NOMO-1 treated with dmso at 0.1 percent for 144 hours (cell line): Measurements from ENCODE around the gene NAV2.

Source experiments
- DNase-seq: peaks from one replicate; lab custom pipeline; 2025; ENCODE audit not compliant: unreplicated experiment; lab: John Stamatoyannopoulos, UW

The NAV2 gene

DNA sequence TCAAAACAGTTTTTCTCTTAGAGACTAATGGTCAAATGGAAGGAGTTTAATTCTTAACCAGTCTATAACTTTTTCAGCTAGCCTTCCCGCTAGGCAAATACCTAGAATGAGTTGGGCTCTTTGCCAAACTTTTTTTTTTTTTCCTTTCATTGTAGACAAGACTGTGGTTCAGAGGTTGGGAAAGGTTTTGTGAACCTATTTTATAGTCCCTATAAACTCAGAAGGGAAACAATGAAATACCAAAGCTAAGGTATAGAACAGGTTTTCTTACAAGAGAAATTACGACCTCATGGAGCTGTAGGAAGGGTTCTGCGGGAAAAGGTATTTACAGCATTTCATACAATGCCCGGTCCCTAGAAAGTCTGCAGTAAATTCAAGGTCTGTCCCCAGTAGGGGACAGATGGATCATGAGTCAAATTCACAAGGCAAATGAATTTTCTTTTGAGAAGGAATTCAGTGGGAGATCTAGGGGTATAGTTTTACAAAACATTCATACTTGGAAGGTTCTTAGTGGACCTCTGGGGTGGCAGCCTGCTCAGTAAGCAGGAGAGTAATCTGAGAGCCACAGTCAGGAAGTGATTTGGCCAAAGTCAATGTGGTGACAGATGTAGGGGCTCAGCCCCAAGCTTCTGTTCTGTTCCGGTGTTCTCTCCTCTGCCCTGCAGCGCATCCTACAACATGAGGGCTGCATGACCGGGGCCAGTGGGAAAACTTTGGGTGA, 300.9 kb downstream of the NAV2 start:
- DNase-seq: no peak

DNA sequence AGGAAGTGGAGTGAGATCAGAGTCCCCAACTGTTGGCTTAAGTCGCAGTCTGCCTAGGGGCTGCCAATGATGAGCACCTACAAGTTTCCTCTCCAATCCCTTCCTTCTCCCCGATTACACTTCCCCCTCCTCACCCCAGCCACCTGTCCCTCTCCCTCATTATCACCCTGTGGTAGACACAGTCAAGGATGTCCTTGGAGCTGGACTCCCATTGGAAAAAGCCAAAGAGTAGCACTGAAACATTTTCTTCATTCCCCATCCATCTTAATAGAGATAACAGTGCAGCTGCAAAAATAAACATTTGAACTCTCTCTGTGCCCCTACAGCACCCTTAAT, 301.4 kb downstream of the NAV2 start:
- DNase-seq: no peak

DNA sequence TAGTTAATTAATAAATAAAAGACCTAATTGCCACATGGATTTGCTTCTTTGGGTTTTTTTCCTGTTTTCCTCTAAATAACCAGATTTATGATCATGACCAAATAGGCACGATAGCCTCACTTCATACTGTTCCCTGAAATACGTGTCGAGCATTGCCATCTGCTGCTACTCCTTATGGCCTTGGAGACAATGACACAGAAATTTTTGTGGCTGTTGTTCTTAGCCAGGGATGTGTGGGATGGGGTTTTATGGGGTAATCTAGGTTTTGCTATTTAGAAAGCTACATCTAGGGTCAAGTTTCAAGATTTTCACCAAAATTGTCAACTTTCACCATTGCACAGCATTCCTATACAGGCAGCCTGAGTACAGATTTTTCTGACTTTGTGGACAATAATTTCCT, 302.5 kb downstream of the NAV2 start:
- DNase-seq: no peak

DNA sequence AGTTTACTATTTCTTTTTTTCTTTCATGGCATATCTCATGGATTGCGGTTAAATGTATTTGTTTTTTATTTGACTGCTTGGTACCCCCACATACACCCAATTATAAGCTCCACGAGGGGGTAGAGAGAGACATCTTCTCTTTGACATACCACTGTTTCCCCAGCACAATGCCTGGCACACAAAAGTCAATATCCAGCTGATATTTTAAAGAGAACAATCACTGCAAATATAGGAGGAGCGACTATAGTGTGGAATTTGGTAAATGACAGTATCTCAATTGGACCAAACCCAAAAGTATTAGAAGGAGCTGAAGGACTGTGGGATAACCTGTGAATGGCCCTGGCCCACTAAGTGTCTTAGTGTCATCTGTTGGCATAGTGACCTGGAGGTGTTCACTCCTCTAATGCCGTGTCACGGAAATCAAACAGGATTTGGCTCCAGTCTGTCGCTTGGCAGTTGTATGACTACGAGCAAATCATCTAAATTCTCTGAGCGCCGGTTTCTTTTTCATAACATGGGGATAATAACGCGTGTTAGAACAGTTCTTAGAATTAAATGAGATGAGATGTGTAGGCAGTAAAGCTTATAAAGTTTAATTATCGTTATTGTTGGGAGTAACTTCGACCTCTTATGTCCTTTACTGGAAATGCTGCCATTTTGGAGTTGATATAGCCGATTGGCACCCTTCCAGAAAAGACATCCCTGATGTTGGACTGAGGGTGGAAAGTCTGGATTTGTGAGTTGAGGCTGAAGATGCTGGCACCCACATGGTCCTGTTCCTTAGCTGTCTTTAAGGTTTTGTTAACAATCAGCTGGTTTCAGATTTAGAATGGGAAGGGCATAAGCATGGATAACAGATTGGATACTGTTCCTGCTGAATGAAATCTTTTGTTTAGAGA, 303.1 kb downstream of the NAV2 start:
- no peak for DNase-seq

DNA sequence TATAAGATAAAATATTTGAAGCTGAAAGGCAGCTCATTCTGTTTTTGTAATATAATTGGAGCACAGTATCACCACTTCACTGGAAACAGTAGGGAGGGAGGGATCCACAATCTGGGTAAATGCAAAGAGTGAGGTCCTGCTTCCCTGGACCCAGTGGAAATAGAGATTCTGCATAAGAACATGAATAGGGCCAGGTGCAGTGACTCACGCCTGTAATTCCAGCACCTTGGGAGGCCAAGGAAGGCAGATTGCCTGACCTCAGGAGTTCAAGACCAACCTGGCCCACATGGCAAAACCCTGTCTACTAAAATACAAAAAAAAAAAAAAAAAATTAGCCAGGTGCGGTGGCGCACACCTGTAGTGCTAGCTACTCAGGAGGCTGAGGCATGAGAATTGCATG, 303.9 kb downstream of the NAV2 start:
- DNase-seq: no peak

DNA sequence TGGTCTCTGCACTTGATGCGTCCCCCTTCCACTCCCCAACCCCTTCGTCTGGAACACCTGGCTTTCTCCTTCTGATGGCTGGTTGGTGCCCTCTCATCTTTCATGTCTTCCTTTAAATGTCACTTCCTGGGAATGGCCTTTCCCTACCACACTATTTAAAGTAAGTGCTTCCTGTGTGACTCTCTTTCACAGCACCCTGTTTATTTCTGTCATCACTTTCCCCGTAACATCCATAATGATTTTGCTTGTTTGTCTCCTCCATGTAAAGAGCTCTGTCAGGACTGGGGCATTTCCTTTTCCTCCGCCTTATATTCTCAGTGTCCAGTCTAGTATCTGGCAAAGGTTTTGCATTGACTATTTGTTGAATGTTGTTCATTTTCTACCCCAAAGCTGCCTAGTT, 304.7 kb downstream of the NAV2 start:
- no peak for DNase-seq

DNA sequence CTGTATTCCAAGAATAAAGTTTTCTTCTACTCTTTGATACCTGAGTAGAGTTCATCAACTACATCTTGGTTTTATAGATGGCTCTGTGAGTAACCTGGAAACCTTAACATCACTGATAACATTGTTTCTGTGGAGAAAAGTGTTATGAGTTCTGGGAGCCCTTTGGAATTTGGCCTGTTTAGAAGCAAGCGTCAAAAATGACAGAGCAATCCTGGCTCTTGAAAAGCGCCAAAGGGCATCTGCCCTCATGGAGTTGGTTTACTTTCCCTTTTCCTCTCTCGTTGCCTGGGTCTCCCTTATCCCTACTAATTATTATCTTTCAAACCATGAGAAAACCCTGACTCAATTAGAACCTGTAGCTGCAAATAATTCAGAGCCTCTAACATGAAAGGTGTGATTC, 307.6 kb downstream of the NAV2 start:
- DNase-seq: no peak

DNA sequence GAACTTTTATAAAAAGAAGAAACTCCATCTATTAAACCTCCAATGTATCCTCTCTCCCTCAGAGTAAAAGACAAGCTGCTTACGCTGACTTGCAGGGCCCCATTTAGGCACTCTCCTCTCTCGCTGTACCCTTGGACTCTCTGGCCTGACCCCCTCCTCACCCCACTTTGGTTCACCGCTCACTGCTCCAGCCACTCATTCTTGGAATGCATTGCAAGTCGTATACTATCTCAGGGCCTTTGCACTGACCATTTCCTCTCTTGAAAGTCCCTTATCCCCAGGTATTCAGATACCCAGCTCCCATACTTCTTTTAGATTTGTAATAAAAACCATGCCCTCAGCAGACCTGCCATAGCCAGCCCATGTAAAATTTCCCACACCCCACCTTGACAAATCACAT, 308.1 kb downstream of the NAV2 start:
- no peak for DNase-seq

DNA sequence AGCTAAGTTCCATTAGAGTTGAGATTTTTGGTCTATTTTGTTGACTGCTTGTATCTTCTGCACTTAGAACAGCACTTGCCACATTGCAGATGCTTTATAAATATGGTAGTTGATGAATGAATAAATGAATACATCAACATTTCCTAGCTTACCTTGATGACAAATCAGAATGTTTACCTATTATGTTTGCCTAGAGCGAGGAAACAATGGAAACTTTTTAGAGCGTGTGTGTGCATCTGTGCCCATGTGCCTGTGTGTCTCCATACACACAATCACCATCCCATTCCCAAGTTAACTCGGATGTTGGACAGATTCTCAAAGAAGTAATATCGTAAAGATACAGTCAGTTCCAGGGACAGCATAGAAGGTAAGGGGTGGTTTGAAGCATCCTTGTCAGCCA, 308.6 kb downstream of the NAV2 start:
- DNase-seq: no peak

DNA sequence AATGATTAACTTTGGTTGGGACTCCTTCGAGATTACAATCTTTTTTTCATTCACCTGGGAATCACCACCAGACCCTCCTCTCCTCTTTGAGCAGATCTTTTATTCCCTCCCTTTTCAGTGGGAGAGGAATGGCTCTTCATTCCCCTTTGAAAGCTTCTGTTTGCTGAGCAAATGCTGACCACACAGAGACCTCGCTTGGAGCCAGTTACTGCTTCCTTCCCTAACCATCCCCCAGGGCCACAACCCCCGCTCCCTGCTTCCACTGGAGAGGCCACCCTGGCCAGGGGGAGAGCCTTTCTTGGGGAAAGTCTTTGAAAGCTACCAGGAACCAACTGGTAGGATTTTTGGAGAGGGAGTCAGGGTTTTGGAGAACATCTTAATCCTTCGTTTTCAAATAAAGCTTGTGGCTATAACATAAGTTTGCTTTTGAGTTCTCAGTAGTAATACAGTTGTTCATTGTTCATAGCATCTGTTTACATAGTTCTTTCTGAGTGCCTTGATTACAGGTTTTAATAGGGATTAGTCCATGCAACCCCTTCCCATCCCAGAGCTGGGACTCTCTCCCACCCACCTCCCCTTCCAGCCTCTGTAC, 309.2 kb downstream of the NAV2 start:
- DNase-seq: no peak

DNA sequence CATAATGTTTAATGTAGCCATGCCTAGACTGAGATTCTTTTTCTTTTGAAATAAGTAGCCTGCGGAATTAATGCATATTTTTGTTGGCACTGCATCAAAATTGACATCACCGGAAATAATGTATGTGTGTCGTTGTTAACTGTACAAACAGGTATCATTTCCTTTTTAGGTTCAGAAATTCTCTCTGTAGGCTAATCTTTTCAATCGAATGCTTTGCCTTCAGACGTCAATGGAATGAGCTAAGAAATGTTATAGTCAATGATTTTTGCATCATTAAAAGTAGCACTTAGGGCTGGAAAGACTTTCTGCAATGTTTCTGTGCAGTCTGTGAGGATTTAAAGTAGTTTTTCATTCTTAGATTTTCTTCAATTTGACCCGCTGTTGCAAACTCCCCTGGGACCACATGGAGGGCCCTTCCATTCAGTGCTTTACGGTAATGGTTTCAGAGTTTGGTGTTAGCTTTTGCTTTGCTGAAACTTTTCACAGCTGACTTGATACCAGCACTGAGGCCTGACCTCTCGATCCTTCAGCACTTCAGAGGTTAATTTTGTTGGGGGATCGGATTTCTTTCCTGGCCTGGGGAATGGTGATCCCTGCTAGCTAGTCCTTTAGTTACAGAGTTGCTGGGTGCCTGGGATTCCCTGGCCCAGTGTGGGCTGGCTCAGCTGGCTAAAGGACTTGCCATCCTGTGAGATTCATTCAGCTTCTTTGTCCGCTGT, 309.9 kb downstream of the NAV2 start:
- no peak for DNase-seq

DNA sequence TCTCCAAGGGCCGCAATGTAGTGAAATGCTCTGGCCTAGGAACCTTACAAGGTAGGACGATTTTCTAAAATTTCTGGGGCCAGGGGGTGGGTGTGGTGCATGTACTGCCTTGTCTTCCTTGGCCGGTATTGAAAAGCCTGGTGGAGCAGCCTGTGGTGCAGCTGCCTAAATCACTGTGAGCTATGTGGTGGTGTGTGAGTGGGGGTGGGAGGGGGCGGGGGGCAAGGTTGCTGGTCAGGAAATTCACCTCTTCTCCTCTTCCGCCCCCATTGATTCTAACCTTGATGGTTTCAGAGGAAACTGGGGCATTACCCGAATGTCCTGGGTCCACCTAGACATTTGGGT, 310.4 kb downstream of the NAV2 start:
- no peak for DNase-seq

DNA sequence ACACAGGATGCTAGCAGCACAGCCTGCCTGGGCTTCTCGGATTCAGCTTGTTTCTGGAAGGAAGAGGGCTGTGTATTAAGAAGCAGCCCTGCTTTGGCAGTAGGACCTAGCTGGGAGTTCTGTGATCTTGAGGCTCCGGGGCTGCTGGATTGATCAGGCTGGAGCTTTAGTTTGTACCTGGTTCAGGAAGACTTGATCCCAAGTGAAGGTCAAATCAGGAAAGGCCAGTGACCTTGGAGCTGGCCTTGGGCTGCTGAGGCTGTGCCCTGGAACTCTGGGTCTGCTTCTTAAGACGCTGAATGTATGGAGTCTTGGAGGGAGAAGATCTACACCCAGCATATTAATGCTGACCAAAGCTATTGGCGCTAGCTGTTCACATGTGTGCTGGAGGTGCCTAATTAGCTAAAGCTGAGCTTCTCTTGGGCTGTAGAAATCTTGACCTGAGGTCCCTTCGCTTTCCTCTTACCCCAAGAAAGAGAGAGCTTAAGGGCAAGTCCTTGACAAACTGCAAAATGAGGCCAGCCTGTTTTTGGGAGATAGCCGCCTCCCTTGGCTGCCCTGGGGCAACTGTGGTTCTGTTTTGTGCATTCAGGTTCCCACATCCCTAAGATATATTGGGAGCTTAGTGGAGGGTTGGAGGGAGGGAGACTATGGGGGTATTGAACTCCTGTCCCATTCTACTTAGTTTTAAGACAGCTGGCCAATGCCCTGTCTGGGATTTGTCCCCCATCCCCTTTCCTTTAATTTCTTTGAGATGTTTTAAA, 311.7 kb downstream of the NAV2 start:
- no peak for DNase-seq

DNA sequence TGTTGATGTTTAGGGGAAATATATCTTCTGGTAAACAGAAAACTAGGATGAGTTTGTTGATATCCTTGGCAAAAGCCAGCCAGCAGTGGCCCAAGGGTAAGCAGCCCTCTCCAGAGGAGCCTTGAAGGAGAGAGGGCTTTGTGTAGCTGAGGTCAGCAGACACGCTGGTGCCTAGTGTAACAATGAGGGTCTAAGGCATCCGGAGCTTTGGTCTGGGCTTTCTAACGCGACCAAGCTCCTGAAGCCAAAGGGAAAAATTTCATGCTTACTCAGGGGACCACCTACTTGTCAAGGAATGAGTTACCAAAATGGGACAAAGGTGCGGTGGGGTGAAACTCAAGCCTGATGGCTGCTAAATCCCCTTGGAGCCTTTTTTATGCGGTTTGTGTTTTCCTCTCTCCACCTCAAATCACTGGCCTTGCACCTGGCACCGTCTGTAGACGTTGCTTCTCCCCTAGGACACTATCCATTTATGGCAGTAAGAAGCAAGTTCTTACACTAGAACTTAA, 312.7 kb downstream of the NAV2 start:
- no peak for DNase-seq

DNA sequence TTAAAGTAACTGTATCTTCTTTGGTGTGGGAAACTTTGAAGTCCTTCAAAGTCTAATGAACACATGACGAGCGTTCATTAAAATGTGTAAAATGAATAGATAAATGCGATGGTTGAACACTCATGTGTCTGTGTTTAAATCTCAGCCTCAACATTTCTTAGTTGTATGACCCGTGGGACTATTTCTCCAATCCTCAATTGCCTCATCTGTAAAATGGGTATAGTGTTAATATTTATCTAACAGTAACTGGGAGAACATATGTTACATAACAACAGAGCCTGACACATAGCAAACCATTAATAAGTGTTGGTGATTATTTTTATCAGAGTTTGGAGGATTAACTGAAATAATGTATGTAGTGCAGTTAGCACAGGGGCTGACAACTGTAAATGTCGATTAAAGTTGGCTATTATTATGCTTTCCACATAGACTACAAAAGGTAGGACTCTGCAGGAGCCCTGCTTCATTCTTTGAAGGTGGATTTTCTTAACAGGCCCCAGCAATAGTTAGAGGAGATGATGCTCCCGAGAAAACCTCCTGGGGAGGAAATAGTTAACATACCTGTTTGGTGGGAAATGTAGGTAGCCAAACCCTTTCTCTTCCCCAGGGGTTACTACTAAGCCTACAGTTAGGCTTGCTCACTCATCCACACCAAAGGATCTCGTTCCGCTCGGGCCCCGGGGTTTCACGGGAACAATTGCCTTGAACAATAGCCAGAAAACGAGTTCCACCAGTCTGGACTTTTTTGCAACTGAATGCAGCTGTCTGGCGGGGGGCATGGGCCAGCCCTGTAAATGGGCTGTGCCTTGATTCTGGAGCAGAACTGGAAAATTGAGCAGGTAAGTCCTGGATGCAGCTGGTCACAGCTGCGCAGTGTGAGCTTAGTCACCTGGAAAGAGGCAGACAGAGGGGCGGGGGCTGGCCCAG, 314.3 kb downstream of the NAV2 start:
- DNase-seq: no peak

DNA sequence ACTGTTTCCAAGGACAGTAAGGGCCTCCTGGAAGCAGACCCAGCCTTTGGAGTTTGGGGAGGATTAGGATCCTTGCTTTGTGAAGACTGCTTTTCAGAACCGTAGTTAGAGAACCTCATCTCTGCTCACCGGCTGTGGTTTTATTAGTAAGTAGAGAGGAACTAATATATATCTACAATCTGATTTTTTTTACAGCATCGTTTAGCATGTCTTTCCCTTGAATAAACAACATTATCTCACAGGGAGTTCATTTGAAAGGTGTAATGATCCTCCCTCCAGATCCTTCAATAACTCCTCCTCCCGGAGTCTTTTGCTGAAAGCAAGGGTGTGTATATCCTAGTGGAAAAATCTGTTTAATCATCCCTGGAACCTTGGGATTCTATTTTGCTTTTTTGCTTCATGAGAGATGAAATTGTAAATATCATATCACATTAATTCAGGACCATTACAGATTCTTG, 314.9 kb downstream of the NAV2 start:
- DNase-seq: no peak

DNA sequence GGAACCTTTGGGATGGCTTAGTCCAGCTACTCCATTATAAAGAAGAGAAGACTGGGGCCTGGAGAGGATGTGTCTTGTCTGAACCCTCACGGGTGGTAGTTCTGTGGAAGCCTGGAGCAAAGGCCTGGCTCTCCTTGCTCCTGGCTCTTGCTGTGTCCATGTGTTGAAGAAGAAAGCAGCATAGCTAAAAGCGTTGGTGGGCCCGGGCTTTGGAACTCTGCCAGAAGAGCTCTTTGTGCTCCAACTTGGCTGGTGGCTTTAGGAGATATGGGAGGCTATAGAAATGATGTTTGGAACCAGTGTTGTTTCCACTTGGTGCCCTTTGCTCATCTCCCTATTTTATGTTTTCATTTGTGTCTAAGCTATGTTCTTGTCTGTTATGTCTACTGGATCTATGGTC, 316.6 kb downstream of the NAV2 start:
- DNase-seq: no peak

DNA sequence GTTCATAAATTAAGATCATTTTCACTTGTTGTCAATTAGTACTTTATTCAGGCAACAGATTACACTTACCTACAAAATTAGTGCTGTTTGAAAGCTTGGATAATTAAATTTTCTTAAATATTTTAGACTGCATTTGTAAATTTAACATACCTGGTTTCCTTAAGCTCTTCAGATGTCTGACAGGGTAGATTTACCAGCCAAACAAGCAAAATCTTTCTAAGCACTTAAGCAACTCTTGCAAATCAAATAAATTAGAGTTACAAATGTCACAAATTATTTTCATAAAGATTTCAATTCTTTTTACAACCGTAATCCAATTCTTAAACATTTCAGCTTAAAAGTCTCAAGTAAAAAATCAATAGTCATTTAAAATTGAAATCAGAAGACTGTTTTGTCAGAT, 317.8 kb downstream of the NAV2 start:
- no peak for DNase-seq

DNA sequence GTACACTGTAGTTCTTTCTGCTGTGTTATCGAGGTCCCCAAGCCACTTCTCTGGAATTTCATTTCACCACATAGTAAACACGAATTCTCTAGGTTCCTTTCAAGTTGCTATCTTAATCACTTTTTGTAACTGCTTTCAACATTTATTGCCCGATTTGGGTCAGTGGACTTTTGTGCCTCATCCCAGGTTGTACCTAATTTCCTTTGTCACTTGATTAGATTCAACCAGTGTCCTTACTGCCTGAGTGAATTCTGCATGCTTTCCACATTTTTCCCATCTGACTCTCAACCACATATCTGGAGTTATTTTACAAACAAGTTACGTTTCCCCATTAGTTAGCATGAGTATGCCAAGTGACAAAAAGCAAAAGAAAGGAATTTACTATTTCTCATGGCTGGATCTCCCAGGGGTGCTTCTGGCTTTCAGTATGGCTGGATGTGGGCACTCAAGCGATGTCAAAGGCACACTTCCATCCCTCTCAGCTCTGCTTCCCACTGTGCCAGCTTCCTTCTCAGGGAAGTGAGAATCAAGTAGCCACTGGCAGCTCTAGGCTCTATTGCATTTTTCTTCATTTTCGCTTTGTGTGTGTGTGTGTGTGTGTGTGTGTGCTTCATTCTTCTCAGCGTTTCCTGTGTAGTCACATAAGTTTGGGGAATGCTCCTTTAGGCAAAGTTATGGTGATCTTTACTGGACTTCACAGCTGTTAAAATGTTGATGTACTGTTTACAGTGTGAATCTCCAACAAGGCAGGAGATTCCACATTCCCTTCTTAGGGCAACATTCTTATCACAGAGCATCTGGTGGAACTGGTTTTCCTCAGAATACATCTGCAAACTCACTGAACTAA, 318.7 kb downstream of the NAV2 start:
- no peak for DNase-seq
